GM18526 (cell line): ENCODE measurements around the gene PRDM11.

ENCODE experiments used
- POLR2A ChIP-seq: IDR thresholded peaks from 3 replicates; pipeline ENCODE4 v1.6.1; 2011; ENCODE audit not compliant: insufficient read length; ENCODE audit errors: extremely low read depth

PRDM11 gene

GRCh38 chr11:45224766-45225165 is 78.3 kb downstream of the PRDM11 start:
- no peak for TF ChIP-seq POLR2A

GRCh38 chr11:45225277-45225676 is 78.8 kb downstream of the PRDM11 start:
- TF ChIP-seq POLR2A = no peak

GRCh38 chr11:45225961-45226871 is 79.8 kb downstream of the PRDM11 start:
- no peak for TF ChIP-seq POLR2A

- no peak for TF ChIP-seq POLR2A
Measured at GRCh38 chr11:45226901-45227300, 80.5 kb downstream of the PRDM11 start.

- no peak for TF ChIP-seq POLR2A
Measured at GRCh38 chr11:45227836-45228235, 81.4 kb downstream of the PRDM11 start.

- no peak for TF ChIP-seq POLR2A
Measured at GRCh38 chr11:45229401-45230020, 83.1 kb downstream of the PRDM11 start.

GRCh38 chr11:45232341-45233080 is 86.1 kb downstream of the PRDM11 start:
- no peak for TF ChIP-seq POLR2A

GRCh38 chr11:45233121-45233803 is 86.8 kb downstream of the PRDM11 start:
- TF ChIP-seq POLR2A = no peak

GRCh38 chr11:45233804-45234170 is 87.3 kb downstream of the PRDM11 start:
- no peak for TF ChIP-seq POLR2A

GRCh38 chr11:45234306-45235006 is 88.0 kb downstream of the PRDM11 start:
- TF ChIP-seq POLR2A = no peak

GRCh38 chr11:45237711-45238315 is 91.4 kb downstream of the PRDM11 start:
- no peak for TF ChIP-seq POLR2A

GRCh38 chr11:45238724-45239123 is 92.3 kb downstream of the PRDM11 start:
- TF ChIP-seq POLR2A = no peak

- TF ChIP-seq POLR2A = no peak
Measured at GRCh38 chr11:45239733-45240132, 93.3 kb downstream of the PRDM11 start.

GRCh38 chr11:45243967-45244366 is 97.5 kb downstream of the PRDM11 start:
- no peak for TF ChIP-seq POLR2A
